SJSA1 (cell line): Measurements from ENCODE around the gene GRK7. TPM values are rescaled to one million over a fixed set of nuclear protein-coding genes. Genes with fewer than 3 reads are reported as not detected.

ENCODE experiments used
- DNase-seq, 2 experiments: peaks; one replicate each; pipeline ENCODE4 v3.0.0-alpha.2; 2015 to 2020; ENCODE audit warnings: low spot score in 2 of 2, low read depth in 1 of 2
- H3K27ac ChIP-seq: fragments of 250-450 bp; sonication (Bioruptor Pico); 2 replicates; pipeline ENCODE4 v1.5.1; 2020; ENCODE audit warnings: mild to moderate bottlenecking, moderate library complexity
- H3K27me3 ChIP-seq: fragments of 250-450 bp; sonication (Bioruptor Pico); replicated peaks from 2 replicates; pipeline ENCODE4 v1.5.1; 2020; ENCODE audit warnings: mild to moderate bottlenecking, moderate library complexity
- H3K36me3 ChIP-seq: fragments of 250-450 bp; sonication (Bioruptor Pico); 2 replicates; pipeline ENCODE4 v1.5.1; 2020; ENCODE audit warnings: mild to moderate bottlenecking
- H3K4me1 ChIP-seq: fragments of 250-450 bp; sonication (Bioruptor Pico); replicated peaks from 2 replicates; pipeline ENCODE4 v1.6.1; 2021; ENCODE audit warnings: mild to moderate bottlenecking
- H3K4me3 ChIP-seq: fragments of 250-450 bp; sonication (Bioruptor Pico); 2 replicates; pipeline ENCODE4 v1.5.1; 2020; ENCODE audit warnings: mild to moderate bottlenecking
- H3K9me3 ChIP-seq: fragments of 250-450 bp; sonication (Bioruptor Pico); replicated peaks from 2 replicates; pipeline ENCODE4 v1.5.1; 2020; ENCODE audit warnings: mild to moderate bottlenecking
- total RNA-seq: library from RNA; depleted of rRNA; stranded (reverse); fragments of >200 nt; shearing (Covaris generic); gene quantifications from 2 replicates; pipeline ENCODE4 v1.2.3, GENCODE V29; 2014; rRNA removed

GRK7 gene
- total RNA-seq, 1 experiment from 2014 or later = not detected

DNA sequence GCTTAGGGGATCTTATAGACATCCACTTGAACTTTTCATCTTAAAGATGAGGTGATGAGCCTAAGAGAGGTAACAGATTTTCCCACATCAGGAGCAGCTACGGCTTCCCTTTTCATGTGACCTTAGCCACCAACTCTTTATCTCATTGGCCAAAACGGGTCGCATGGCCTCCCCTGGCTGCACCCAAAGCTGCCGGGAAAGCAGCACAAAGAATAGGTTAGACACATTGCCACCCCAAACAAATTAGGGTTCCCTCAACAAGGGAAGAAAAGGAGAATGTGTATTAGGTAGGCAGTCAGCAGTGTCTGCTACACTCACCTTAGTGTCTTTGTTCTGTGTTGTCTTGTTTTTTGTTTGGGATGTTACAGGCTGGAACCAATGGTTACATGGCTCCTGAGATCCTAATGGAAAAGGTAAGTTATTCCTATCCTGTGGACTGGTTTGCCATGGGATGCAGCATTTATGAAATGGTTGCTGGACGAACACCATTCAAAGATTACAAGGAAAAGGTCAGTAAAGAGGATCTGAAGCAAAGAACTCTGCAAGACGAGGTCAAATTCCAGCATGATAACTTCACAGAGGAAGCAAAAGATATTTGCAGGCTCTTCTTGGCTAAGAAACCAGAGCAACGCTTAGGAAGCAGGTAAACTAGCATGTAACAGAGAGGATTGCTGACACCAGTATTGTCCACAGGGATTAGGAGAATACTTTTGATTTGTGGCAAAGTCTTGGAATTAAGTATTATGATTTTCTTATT lies 44.2 kb downstream of the GRK7 start:
- no peak for DNase-seq
- Histone ChIP-seq H3K27me3 (no peaks in the 10 kb centered on the region), H3K27ac (no peak overlapping the region), H3K36me3 (no peaks in the 10 kb centered on the region), H3K9me3 (no peaks in the 10 kb centered on the region), H3K4me3 (no peak overlapping the region), H3K4me1 (no peaks in the 10 kb centered on the region)

DNA sequence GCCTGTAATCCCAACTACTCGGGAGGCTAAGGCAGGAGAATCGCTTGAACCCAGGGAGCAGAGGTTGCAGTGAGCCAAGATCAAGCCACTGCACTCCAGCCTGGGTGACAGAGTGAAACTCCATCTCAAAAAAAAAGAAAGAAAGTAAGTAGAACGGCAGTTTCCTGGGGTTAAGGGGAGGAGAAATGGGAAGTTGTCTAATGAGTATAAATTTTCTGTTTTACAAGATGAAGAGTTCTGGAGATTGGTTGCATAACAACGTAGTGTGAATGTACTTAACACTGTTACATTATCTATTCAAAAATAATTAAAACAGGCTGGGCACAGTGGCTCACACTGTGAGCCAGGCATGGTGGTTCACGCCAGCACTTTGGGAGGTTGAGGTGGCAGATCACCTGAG lies 45.4 kb downstream of the GRK7 start:
- Histone ChIP-seq H3K27ac (no peak overlapping the region), H3K27me3 (no peaks in the 10 kb centered on the region), H3K9me3 (no peaks in the 10 kb centered on the region), H3K4me1 (no peaks in the 10 kb centered on the region), H3K4me3 (no peak overlapping the region), H3K36me3 (no peaks in the 10 kb centered on the region)
- DNase-seq = no peak

DNA sequence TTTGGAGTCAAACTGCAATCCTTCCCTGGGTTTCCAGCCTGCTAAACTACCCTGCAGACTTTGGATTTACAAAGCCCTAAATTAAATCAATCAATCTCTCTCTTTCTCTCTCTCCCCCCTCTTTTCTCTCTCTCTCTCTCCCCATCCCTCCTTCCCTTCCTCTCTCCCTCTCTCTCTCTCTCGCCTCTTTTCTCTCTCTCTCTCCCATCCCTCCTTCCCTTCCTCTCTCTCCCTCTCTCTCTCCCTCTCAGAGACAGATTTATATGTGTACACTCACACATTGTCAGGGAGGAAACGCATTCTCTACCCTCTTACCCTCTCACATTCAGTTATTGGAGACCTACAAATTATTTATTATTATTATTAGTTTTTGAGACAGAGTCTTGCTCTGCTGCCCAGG lies 47.0 kb downstream of the GRK7 start:
- no peak overlapping the region for H3K4me3 ChIP-seq
- no peaks in the 10 kb centered on the region for H3K36me3 ChIP-seq
- no peaks in the 10 kb centered on the region for H3K9me3 ChIP-seq
- no peaks in the 10 kb centered on the region for H3K27me3 ChIP-seq
- H3K4me1 ChIP-seq = no peaks in the 10 kb centered on the region
- H3K27ac ChIP-seq = no peak overlapping the region
- DNase-seq = no peak

DNA sequence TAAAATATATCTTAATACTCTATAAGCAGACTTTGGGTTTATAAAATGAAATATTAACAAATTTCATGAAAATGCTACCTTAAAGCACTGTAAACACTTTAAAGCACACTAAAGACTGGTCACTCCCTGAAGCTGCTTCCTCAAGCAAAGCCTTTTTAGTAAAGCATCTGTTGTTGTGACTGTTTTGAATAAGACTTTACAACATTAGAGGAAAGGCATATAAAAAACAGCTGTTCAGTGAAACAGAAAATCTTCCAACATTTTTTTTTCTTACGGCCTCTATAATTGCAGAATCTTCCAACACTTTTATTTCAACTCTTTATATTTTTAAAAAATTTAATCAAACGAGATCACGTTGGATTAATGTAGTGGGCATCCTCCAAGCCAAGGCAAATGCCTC lies 48.1 kb downstream of the GRK7 start:
- DNase-seq = no peak
- no peaks in the 10 kb centered on the region for H3K36me3 ChIP-seq
- H3K4me3 ChIP-seq = no peak overlapping the region
- H3K4me1 ChIP-seq = no peaks in the 10 kb centered on the region
- no peaks in the 10 kb centered on the region for H3K27me3 ChIP-seq
- H3K9me3 ChIP-seq = 0 out of 2 replicates have a peak, but pooled peaks cover 3% of the 10 kb centered on the region
- H3K27ac ChIP-seq = no peak overlapping the region

DNA sequence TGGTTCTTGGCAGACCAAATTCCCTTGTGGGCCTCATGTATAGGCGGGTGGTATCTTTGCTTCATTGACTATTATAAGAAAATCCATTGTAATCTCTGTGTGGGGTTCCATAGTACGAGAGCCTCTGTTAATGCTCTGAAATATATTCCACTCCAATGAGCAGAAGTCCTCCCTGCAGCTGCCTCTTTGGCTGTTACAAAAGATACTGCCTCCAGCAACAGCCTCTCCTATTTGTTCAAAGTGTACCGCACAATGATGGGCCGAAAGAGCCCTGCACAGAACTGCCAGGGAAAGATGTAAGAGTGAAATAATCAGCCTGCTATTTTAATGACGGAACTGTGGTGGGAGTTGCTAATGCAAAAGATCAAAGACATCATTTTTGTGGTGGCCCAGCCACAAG lies 48.9 kb downstream of the GRK7 start:
- H3K27me3 ChIP-seq = no peaks in the 10 kb centered on the region
- H3K4me3 ChIP-seq = no peak overlapping the region
- 0 out of 2 replicates have a peak, but pooled peaks cover 3% of the 10 kb centered on the region for H3K9me3 ChIP-seq
- no peaks in the 10 kb centered on the region for H3K36me3 ChIP-seq
- H3K27ac ChIP-seq = no peak overlapping the region
- no peak for DNase-seq
- 0 out of 2 replicates have a peak, but pooled peaks cover 6% of the 10 kb centered on the region for H3K4me1 ChIP-seq

DNA sequence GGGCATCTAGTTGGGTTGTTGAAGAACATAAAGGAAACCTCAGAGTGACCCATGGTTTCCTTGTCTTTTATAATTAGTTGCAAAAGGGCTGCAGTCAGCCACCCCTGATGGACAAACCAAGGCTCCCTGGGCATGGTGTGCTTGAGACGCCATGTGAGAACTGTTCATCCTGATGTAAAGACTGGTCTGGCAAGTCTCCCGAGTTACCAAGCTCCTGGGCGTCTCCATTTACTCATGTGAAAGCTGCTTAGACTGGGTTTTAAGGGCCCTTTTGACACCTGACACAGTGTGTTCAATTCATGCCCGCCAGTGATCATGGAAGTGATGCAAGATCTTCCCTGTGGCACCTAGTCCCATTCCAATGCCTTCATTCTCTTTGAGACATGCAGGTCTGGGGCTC lies 49.4 kb downstream of the GRK7 start:
- H3K27me3 ChIP-seq = no peaks in the 10 kb centered on the region
- H3K36me3 ChIP-seq = no peaks in the 10 kb centered on the region
- no peak overlapping the region for H3K27ac ChIP-seq
- no peak overlapping the region for H3K4me3 ChIP-seq
- H3K4me1 ChIP-seq = 0 out of 2 replicates have a peak, but pooled peaks cover 6% of the 10 kb centered on the region
- DNase-seq = no peak
- 0 out of 2 replicates have a peak, but pooled peaks cover 3% of the 10 kb centered on the region for H3K9me3 ChIP-seq

Other genes starting within 250 kb of the GRK7 start
- 135 and 150 TPM in 2 replicates for gene RNF7, start 25.1 kb upstream of the GRK7 start, total RNA-seq
- gene ATP1B3, start 113.2 kb downstream of the GRK7 start, total RNA-seq = 88.9 and 106 TPM in 2 replicates